Endothelial cell of umbilical vein (primary cell): Measurements from ENCODE around the gene STK10. TPM values are rescaled to one million over a fixed set of nuclear protein-coding genes. Genes with fewer than 3 reads are reported as not detected.
A peak's percentile ranks its signal among the peaks of the same experiment; 100 is the strongest.

Source experiments
- BruUV-seq: library from RNA; stranded (reverse); fragments of 400-500 nt; replicated peaks from 2 replicates; lab custom pipeline; 2021; lab: Mats Ljungman, UMichigan
- CTCF ChIA-PET: fragments of 300-600, 350-600 bp; sonication (Branson Sonifier 250); formaldehyde crosslinking; loops from one replicate; lab custom pipeline; 2021; ENCODE audit warnings: antibody characterized with exemption, inconsistent platforms; lab: Charles Lee
- POLR2A ChIA-PET: fragments of 300-600, 350-600 bp; sonication (Branson Sonifier 250); formaldehyde crosslinking; loops from one replicate; lab custom pipeline; 2021; ENCODE audit warnings: antibody characterized with exemption, inconsistent platforms; lab: Charles Lee
- DNase-seq: peaks from one replicate; pipeline ENCODE4 v3.0.0-alpha.2; 2011; ENCODE audit warnings: low read depth, low spot score
- FAIRE-seq: peaks from 2 replicates; lab custom pipeline; 2011; peaks lifted over from hg19 to GRCh38; lab: Jason Lieb, UNC
- H2AFZ ChIP-seq: 2 replicates; pipeline ENCODE4 v1.6.0; 2012; ENCODE audit warnings: low read depth, low read length, control low read depth, inconsistent platforms
- H3K27ac ChIP-seq: 2 replicates; pipeline ENCODE4 v1.5.1; 2011; ENCODE audit warnings: low read depth, mild to moderate bottlenecking, control low read depth, low read length, moderate library complexity; ENCODE audit not compliant: insufficient read depth
- H3K27me3 ChIP-seq, 2 experiments: 2 replicates each; pipeline versions ENCODE4 v1.6.0 to v1.6.1; 2011; ENCODE audit warnings: low read length in 2 of 2, mixed read lengths in 1 of 2; ENCODE audit not compliant: control insufficient read depth in 2 of 2, insufficient read depth in 2 of 2
- H3K36me3 ChIP-seq, 2 experiments: 2 replicates in 1 of 2; 3 replicates in 1 of 2; pipeline ENCODE4 v1.5.1; 2011; ENCODE audit warnings: low read length in 2 of 2, mild to moderate bottlenecking in 1 of 2, moderate library complexity in 1 of 2; ENCODE audit not compliant: control insufficient read depth in 2 of 2, insufficient read depth in 2 of 2; ENCODE audit errors: extremely low read depth in 1 of 2
- H3K4me1 ChIP-seq: 3 replicates; pipeline ENCODE4 v1.5.1; 2011; ENCODE audit warnings: mild to moderate bottlenecking, low read length; ENCODE audit not compliant: control insufficient read depth, insufficient read depth; ENCODE audit errors: extremely low read depth
- H3K4me2 ChIP-seq: 2 replicates; pipeline ENCODE4 v1.6.1; 2011; ENCODE audit warnings: low read length, control low read depth, mixed read lengths; ENCODE audit not compliant: insufficient read depth
- H3K4me3 ChIP-seq, 3 experiments: fragments of 200-600 bp in 1 of 3; sonication (generic), shearing (Covaris generic) in 1 of 3; replicated peaks in 1 of 3; 2 replicates each; pipeline ENCODE4 v1.5.1; 2011 to 2016; ENCODE audit warnings: control low read depth in 3 of 3, low read length in 3 of 3, mild to moderate bottlenecking in 2 of 3, inconsistent platforms in 1 of 3, low read depth in 1 of 3, moderate library complexity in 1 of 3; ENCODE audit not compliant: insufficient read depth in 1 of 3
- H3K79me2 ChIP-seq: 2 replicates; pipeline ENCODE4 v1.6.0; 2012; ENCODE audit warnings: low read length, inconsistent platforms; ENCODE audit not compliant: control insufficient read depth, insufficient read depth
- H3K9ac ChIP-seq: replicated peaks from 2 replicates; pipeline ENCODE3; 2011; ENCODE audit warnings: low read length, control low read depth; ENCODE audit not compliant: insufficient read depth; ENCODE audit errors: extremely low read depth
- H3K9me1 ChIP-seq: replicated peaks from 3 replicates; pipeline ENCODE4 v1.6.0; 2011; ENCODE audit warnings: mild to moderate bottlenecking, low read length; ENCODE audit not compliant: control insufficient read depth, insufficient read depth; ENCODE audit errors: extremely low read depth
- H3K9me3 ChIP-seq: replicated peaks from 2 replicates; pipeline ENCODE4 v1.5.1; 2012; ENCODE audit warnings: low read length, inconsistent platforms; ENCODE audit not compliant: control insufficient read depth, insufficient read depth
- H4K20me1 ChIP-seq: replicated peaks from 2 replicates; pipeline ENCODE3; 2011; ENCODE audit warnings: mild to moderate bottlenecking, low read length; ENCODE audit not compliant: control insufficient read depth, insufficient read depth; ENCODE audit errors: extremely low read depth
- EZH2 ChIP-seq: IDR thresholded peaks from 2 replicates; pipeline ENCODE4 v1.6.1; 2012; ENCODE audit warnings: borderline replicate concordance, low read depth, mild to moderate bottlenecking, moderate library complexity, low read length, inconsistent platforms; ENCODE audit not compliant: severe bottlenecking
- FOS ChIP-seq: IDR thresholded peaks from 2 replicates; pipeline ENCODE4 v1.6.1; 2011; ENCODE audit warnings: mild to moderate bottlenecking, low read length, moderate library complexity, borderline replicate concordance; ENCODE audit not compliant: insufficient read depth
- GATA2 ChIP-seq: IDR thresholded peaks from 2 replicates; pipeline ENCODE4 v1.7.0; 2011; ENCODE audit warnings: low read depth, mild to moderate bottlenecking, moderate library complexity, mixed read lengths, low read length; ENCODE audit not compliant: insufficient read length, insufficient read depth
- JUN ChIP-seq: IDR thresholded peaks from 2 replicates; pipeline ENCODE4 v1.6.1; 2011; ENCODE audit warnings: borderline replicate concordance, low read depth; ENCODE audit not compliant: insufficient read length, insufficient read depth
- MAX ChIP-seq: IDR thresholded peaks from 2 replicates; pipeline ENCODE4 v1.6.1; 2011; ENCODE audit not compliant: insufficient read depth, insufficient read length
- MYC ChIP-seq: IDR thresholded peaks from one replicate; pipeline ENCODE4 v1.6.1; 2011; ENCODE audit warnings: mild to moderate bottlenecking, low read depth, low read length
- POLR2A ChIP-seq: IDR thresholded peaks from 2 replicates; pipeline ENCODE4 v1.6.1; 2012; ENCODE audit warnings: low read depth, mild to moderate bottlenecking, control low read depth, low read length
- POLR2AphosphoS5 ChIP-seq: IDR thresholded peaks from 2 replicates; pipeline ENCODE4 v1.6.1; 2012; ENCODE audit warnings: low read depth, mild to moderate bottlenecking, control low read depth, low read length, moderate library complexity; ENCODE audit not compliant: insufficient read depth
- dilution Hi-C: fragments of 300-500 bp; cut with MboI; formaldehyde crosslinking; loops from one replicate; pipeline ENCODE4 v1.15.0; 2019; ENCODE audit warnings: low sequenced_read_pairs; ENCODE audit not compliant: extremely low pct_ligation_motif_present
- intact Hi-C: fragments of 100-400 bp; cut with micrococcal nuclease; formaldehyde crosslinking; loops from one replicate; pipeline ENCODE4 v1.10.0; 2022
- polyA plus RNA-seq, 4 experiments: library from polyadenylated mRNA; depleted of rRNA in 3 of 4; stranded (reverse) in 3 of 4; unstranded in 1 of 4; fragments of >200 nt; gene quantifications; 2 replicates each; pipeline versions ENCODE4 v1.2.1 to v1.2.3, GENCODE V29; 2011 to 2012; ENCODE audit warnings: missing spikeins in 1 of 4
- total RNA-seq: library from RNA; stranded (reverse); gene quantifications from 2 replicates; pipeline ENCODE4 v1.2.3, GENCODE V29; 2021
- TF ChIP-seq, protein P1 (sequence below), 2 donors: IDR thresholded peaks; 1 replicate in 1 of 2; 2 replicates in 1 of 2; pipeline ENCODE4 v1.5.1; 2011; ENCODE audit warnings: low read length in 2 of 2, mild to moderate bottlenecking in 2 of 2, moderate library complexity in 2 of 2, control low read depth in 1 of 2, inconsistent platforms in 1 of 2, low read depth in 1 of 2; ENCODE audit not compliant: insufficient read depth in 1 of 2; ENCODE audit errors: extremely low read depth in 1 of 2

STK10 gene
- total and polyA plus RNA-seq, 2 donors (not counting 3 experiments of a cell fraction or from before 2014, with no cell fraction given), result 16.9 to 47.2 TPM

GRCh38 chr5:172149073-172149472 is 39.0 kb downstream of the STK10 start:
- H3K36me3 ChIP-seq, result peaks cover 0 to 3% of the 10 kb centered on the region in 2 experiments
- no peak overlapping the region for H2AFZ ChIP-seq
- no peak overlapping the region for H3K4me2 ChIP-seq
- peaks cover 2% of the 10 kb centered on the region for H4K20me1 ChIP-seq
- no peaks in the 10 kb centered on the region for H3K9me3 ChIP-seq
- no peak overlapping the region for H3K27ac ChIP-seq
- DNase-seq, result no peak
- dilution Hi-C loops, result no loop called here
- FAIRE-seq, result peak; percentile 28
- no peak overlapping the region for H3K4me3 ChIP-seq
- no peaks in the 10 kb centered on the region for H3K79me2 ChIP-seq
- no peak for TF ChIP-seq POLR2AphosphoS5
- no peak for TF ChIP-seq EZH2
- TF ChIP-seq GATA2, result no peak
- TF ChIP-seq, protein P1, sequence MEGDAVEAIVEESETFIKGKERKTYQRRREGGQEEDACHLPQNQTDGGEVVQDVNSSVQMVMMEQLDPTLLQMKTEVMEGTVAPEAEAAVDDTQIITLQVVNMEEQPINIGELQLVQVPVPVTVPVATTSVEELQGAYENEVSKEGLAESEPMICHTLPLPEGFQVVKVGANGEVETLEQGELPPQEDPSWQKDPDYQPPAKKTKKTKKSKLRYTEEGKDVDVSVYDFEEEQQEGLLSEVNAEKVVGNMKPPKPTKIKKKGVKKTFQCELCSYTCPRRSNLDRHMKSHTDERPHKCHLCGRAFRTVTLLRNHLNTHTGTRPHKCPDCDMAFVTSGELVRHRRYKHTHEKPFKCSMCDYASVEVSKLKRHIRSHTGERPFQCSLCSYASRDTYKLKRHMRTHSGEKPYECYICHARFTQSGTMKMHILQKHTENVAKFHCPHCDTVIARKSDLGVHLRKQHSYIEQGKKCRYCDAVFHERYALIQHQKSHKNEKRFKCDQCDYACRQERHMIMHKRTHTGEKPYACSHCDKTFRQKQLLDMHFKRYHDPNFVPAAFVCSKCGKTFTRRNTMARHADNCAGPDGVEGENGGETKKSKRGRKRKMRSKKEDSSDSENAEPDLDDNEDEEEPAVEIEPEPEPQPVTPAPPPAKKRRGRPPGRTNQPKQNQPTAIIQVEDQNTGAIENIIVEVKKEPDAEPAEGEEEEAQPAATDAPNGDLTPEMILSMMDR (IDR thresholded peaks at IDR 0.05; ENCODE audit: extremely low read depth in 1 of 2, insufficient read depth in 1 of 2, low read depth in 1 of 2, low read length in 2 of 2), result no peak
- no peak for TF ChIP-seq MAX
- TF ChIP-seq JUN, result no peak
- TF ChIP-seq MYC, result no peak
- TF ChIP-seq POLR2A, result no peak
- TF ChIP-seq FOS, result no peak
- no TSS peak for BruUV-seq
- POLR2A ChIA-PET, result interaction anchor here (0.7 kb wide), 1 partner anchor 90 kb away, joined by 5 read pairs; no protein-coding TSS in a partner anchor
- no peak overlapping the region for H3K9ac ChIP-seq
- H3K4me1 ChIP-seq, result peaks cover 2% of the 10 kb centered on the region
- intact Hi-C loops, result no loop called here
- H3K9me1 ChIP-seq, result no peaks in the 10 kb centered on the region
- no peaks in the 10 kb centered on the region for H3K27me3 ChIP-seq
- CTCF ChIA-PET, result no interaction called here
